ENCODE data around the gene MTCL1. TPM values are rescaled to one million over a fixed set of nuclear protein-coding genes. Genes with fewer than 3 reads are reported as not detected.

Gene MTCL1
- total RNA-seq, 1 donor = 59.6 TPM

DNA sequence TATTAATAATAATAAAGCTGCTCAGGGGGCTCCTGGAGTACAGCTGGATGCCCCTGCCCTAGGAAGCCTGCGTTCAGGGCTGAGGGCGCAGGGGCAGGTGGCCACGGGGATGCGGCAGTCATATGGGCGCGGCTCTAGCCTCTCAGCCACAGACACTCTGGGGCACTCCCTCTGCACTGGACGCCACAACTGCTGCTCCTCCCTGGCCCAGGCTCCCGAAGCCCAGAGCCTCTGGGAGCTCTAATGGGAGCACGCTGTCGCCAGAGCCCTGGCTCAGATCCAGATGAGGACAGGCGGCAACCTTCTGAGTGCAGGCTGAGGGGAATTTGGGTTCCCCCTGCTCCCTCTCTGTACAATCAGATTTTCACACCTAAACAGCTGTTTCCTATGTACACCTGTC is 93.6 kb downstream of the MTCL1 start:
- H3K4me3 ChIP-seq (ENCODE audit: low read depth, low read length) = no peak overlapping the region
- peak; percentile 47 for DNase-seq (ENCODE audit: low read depth)
- TF ChIP-seq, protein P1, sequence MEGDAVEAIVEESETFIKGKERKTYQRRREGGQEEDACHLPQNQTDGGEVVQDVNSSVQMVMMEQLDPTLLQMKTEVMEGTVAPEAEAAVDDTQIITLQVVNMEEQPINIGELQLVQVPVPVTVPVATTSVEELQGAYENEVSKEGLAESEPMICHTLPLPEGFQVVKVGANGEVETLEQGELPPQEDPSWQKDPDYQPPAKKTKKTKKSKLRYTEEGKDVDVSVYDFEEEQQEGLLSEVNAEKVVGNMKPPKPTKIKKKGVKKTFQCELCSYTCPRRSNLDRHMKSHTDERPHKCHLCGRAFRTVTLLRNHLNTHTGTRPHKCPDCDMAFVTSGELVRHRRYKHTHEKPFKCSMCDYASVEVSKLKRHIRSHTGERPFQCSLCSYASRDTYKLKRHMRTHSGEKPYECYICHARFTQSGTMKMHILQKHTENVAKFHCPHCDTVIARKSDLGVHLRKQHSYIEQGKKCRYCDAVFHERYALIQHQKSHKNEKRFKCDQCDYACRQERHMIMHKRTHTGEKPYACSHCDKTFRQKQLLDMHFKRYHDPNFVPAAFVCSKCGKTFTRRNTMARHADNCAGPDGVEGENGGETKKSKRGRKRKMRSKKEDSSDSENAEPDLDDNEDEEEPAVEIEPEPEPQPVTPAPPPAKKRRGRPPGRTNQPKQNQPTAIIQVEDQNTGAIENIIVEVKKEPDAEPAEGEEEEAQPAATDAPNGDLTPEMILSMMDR (IDR thresholded peaks at IDR 0.05; ENCODE audit: insufficient read depth, low read depth, low read length) = no peak

DNA sequence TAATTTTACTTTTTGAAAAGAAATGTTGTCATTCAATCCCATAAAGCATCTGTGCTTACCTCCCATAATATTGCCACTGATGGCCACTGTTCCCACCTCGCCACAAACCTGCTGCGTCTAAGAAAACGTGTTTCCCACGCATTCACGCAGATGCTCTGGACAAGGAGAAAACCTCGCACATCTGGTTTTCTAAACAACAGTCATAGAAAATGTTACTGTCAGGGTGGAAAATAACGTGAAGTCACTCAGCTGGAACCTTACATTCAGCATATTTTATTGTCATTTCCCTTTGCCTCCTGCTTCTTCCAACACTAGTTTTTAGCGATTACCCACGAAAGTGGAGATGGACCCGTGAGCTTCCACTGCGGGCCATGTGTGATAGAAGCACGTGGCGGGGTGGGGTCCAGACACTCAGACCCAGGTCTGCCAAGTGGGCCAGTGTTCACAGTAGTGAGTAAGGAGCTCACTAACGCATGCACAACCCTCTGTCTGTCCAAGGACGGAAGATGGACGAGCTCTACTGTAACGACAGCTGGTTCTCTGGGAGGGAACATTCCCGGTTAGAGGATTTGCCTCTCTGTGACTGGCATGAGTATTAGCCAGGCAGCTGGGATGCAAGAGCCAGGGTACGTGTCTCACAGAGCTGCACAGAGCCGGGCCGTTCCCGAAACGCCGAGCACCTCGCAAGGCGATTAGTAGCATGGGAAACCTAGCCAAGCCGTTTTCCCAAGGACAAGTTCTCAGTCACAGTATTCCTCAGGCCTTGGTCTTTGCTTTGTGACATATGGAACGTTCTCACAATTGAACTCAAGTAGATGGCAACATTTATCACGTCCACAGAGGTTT is 94.5 kb downstream of the MTCL1 start:
- TF ChIP-seq, protein P1 (IDR thresholded peaks at IDR 0.05; ENCODE audit: insufficient read depth, low read depth, low read length) = no peak
- peak; percentile 86 for DNase-seq (ENCODE audit: low read depth)
- peak overlapping the region; percentile 4 for H3K4me3 ChIP-seq (ENCODE audit: low read depth, low read length)

DNA sequence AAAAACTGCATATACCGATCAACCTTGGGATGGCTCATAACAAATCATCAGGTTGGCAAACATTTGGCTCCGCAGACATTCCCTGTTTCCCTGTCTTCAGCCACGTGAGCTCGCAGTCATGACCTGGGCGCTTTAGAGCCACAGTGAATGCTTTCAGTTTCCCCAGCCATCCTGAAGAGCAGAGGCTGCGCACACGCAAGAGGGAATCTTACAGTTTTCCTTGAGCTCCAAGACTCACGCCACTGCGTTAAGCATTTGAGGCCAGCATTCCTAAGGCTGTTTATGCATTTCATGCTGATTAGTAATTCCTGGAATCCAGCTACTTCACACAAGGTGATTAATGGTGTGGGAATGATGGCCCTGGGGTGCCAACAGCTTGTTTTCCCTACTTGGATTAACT is 95.1 kb downstream of the MTCL1 start:
- peak overlapping the region; percentile 4 for H3K4me3 ChIP-seq (ENCODE audit: low read depth, low read length)
- DNase-seq (ENCODE audit: low read depth) = peak; percentile 99
- TF ChIP-seq, protein P1 (IDR thresholded peaks at IDR 0.05; ENCODE audit: insufficient read depth, low read depth, low read length) = no peak

DNA sequence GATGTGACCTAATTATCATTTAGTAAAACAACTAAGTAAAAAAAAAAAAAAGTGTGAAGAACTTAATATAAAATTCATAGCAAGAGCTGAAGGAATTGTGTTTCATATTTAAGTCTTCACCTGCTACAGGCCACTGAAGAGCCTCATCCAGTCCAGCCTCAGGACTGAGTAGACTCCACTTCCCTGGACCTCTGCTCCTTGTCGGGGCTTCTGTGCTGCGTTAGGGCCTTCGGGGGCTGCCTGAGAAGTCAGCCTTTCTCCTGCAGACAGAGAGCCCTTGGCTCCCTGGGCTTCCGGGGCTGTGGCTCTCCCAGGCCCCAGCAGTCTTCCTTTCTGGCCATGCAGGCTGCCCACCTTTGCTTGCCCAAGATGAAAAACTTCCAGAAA is 95.5 kb downstream of the MTCL1 start:
- no peak for DNase-seq (ENCODE audit: low read depth)
- TF ChIP-seq, protein P1 (IDR thresholded peaks at IDR 0.05; ENCODE audit: insufficient read depth, low read depth, low read length) = no peak
- no peak overlapping the region for H3K4me3 ChIP-seq (ENCODE audit: low read depth, low read length)

DNA sequence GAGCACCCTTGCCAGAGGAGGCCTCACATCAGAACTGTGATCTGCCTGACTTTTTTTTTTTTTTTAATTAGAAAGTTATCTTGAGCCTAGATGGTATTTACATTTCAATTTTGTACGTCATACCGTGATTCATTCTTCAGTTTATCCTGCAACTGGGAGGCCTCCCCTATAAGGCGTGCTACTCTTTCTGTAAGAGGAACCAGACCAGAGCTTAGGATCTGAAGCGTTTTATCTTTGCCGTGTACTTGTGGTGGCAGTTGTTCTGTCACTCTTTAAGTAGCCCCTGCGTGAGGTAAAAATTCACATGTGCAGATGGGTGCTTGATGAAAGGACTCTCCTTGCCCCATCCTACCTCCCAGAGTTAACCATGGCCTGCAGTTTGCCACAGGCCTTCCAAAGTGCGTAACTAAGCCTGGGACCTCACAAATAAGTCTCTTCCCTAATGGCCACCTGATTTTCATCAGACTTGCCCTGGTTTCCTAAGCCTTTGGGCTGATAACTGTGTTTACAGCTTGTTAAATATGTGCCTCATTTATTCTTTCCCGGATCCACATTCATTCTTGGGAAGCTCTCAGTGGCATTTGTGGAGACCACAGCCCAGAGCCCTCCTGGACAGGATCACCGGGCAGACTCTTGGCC is 96.0 kb downstream of the MTCL1 start:
- H3K4me3 ChIP-seq (ENCODE audit: low read depth, low read length) = no peak overlapping the region
- DNase-seq (ENCODE audit: low read depth) = peak; percentile 97
- TF ChIP-seq, protein P1 (IDR thresholded peaks at IDR 0.05; ENCODE audit: insufficient read depth, low read depth, low read length) = no peak

DNA sequence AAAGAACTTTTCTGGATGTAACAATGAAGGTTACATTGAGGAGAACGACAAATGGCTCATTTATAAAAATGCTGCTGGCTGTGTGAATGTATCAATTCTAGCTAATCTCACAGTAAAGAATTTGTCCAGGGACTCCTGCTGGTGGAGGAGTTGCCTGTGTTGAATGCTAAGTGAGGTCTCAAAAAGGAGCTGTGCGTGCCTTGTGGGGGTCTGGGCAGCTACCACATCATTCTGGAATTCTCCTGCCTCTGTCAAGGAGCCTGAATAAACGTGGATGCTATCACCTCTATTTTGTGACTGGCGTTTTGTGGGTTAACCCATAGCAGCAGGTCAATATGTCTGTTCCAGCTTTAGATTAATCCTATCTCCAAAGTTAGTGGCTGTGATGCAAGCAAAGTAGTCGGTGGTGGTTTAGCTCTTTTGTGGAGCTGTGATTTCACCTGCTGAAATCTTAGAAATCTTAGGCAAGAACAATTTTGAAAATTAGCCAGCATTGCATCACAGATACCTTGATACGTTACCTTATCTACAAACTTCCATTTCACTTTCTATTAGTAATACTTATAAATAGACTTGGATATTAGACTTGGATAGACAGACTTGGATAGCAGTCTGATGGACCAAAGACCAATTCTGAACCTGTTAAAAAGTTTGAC is 96.8 kb downstream of the MTCL1 start:
- TF ChIP-seq, protein P1 (IDR thresholded peaks at IDR 0.05; ENCODE audit: insufficient read depth, low read depth, low read length) = no peak
- peak; percentile 46 for DNase-seq (ENCODE audit: low read depth)

More for the DNA sequence above, 96.8 kb downstream of the MTCL1 start:
- H3K4me3 ChIP-seq (ENCODE audit: low read depth, low read length) = no peak overlapping the region

Data from fibroblast of villous mesenchyme (primary cell).